H1 (cell line): ENCODE data around the gene USHBP1. TPM values are rescaled to one million over a fixed set of nuclear protein-coding genes. Genes with fewer than 3 reads are reported as not detected.
A peak's percentile ranks its signal among the peaks of the same experiment; 100 is the strongest.

Experiments used
- CHD1 ChIP-seq: IDR thresholded peaks from 2 replicates; pipeline ENCODE4 v1.6.1; 2012; ENCODE audit warnings: low read depth, low read length, improper control_type of control experiment
- CHD2 ChIP-seq: IDR thresholded peaks from 2 replicates; pipeline ENCODE4 v1.6.1; 2012; ENCODE audit warnings: low read length, improper control_type of control experiment
- CTCF ChIP-seq, 3 experiments: IDR thresholded peaks; 1 replicate in 2 of 3; 2 replicates in 1 of 3; pipeline versions ENCODE4 v1.5.1 to v1.6.1; 2011; ENCODE audit warnings: low read length in 3 of 3, mild to moderate bottlenecking in 3 of 3, inconsistent platforms in 2 of 3, low read depth in 1 of 3, moderate library complexity in 1 of 3; ENCODE audit not compliant: insufficient read depth in 1 of 3; ENCODE audit errors: control extremely low read depth in 1 of 3
- HDAC2 ChIP-seq, 2 experiments: fragments of 300-600 bp in 1 of 2; sonication (generic) in 1 of 2; IDR thresholded peaks; 2 replicates each; pipeline ENCODE4 v1.6.1; 2011 to 2012; ENCODE audit warnings: low read depth in 2 of 2, low read length in 2 of 2, mild to moderate bottlenecking in 2 of 2, moderate library complexity in 2 of 2, borderline replicate concordance in 1 of 2, inconsistent platforms in 1 of 2
- NRF1 ChIP-seq: IDR thresholded peaks from 2 replicates; pipeline ENCODE4 v1.6.1; 2011; ENCODE audit warnings: mild to moderate bottlenecking, low read depth, low read length, improper control_type of control experiment
- PHF8 ChIP-seq: fragments of 200-600 bp; sonication (generic); conservative IDR thresholded peaks from 2 replicates; pipeline ENCODE4 v1.7.1; 2012; ENCODE audit warnings: low read depth, mild to moderate bottlenecking, inconsistent platforms, low read length, moderate library complexity
- POLR2AphosphoS5 ChIP-seq: IDR thresholded peaks from 2 replicates; pipeline ENCODE4 v1.6.1; 2011; ENCODE audit warnings: low read depth, low read length
- RBBP5 ChIP-seq: IDR thresholded peaks from 2 replicates; pipeline ENCODE4 v1.7.1; 2012; ENCODE audit warnings: low read depth, mild to moderate bottlenecking, inconsistent platforms, low read length, moderate library complexity, borderline replicate concordance
- RXRA ChIP-seq: IDR thresholded peaks from 2 replicates; pipeline ENCODE4 v1.6.1; 2011; ENCODE audit warnings: low read depth, mild to moderate bottlenecking, low read length, moderate library complexity; ENCODE audit not compliant: insufficient read depth
- SAP30 ChIP-seq: fragments of 300-600 bp; sonication (generic); IDR thresholded peaks from 2 replicates; pipeline ENCODE4 v1.7.1; 2012; ENCODE audit warnings: low read length, moderate library complexity, mild to moderate bottlenecking, inconsistent platforms; ENCODE audit not compliant: insufficient read depth, insufficient replicate concordance
- SIX5 ChIP-seq: IDR thresholded peaks from 2 replicates; pipeline ENCODE4 v1.6.1; 2011; ENCODE audit warnings: mild to moderate bottlenecking, low read depth, low read length
- SRF ChIP-seq: IDR thresholded peaks from 2 replicates; pipeline ENCODE4 v1.6.1; 2011; ENCODE audit warnings: mild to moderate bottlenecking, low read depth, low read length, moderate library complexity
- TAF7 ChIP-seq: optimal IDR thresholded peaks from 2 replicates; pipeline ENCODE3; 2011; ENCODE audit warnings: low read depth, mild to moderate bottlenecking, inconsistent platforms, low read length, moderate library complexity, borderline replicate concordance
- TBP ChIP-seq: IDR thresholded peaks from 2 replicates; pipeline ENCODE4 v1.6.1; 2011; ENCODE audit warnings: low read depth, low read length, improper control_type of control experiment
- TCF12 ChIP-seq: IDR thresholded peaks from 2 replicates; pipeline ENCODE4 v1.6.1; 2011; ENCODE audit warnings: low read depth, mild to moderate bottlenecking, low read length
- TEAD4 ChIP-seq: IDR thresholded peaks from 2 replicates; pipeline ENCODE4 v1.6.1; 2012; ENCODE audit warnings: low read depth, low read length, inconsistent platforms, mixed read lengths
- YY1 ChIP-seq: IDR thresholded peaks from 2 replicates; pipeline ENCODE4 v1.6.1; 2011; ENCODE audit warnings: low read depth, mild to moderate bottlenecking, low read length
- ZNF274 ChIP-seq: IDR thresholded peaks from 2 replicates; pipeline ENCODE4 v1.7.0; 2012; ENCODE audit warnings: low read length, borderline replicate concordance; ENCODE audit errors: extremely low read depth
- polyA plus RNA-seq, 7 experiments: library from polyadenylated mRNA; depleted of rRNA in 3 of 7; stranded (reverse) in 5 of 7; unstranded in 2 of 7; fragments of >200 nt in 5 of 7; fragments of 200-250 nt in 2 of 7; gene quantifications; 1 replicate in 5 of 7; 2 replicates in 1 of 7; 4 replicates in 1 of 7; pipeline versions ENCODE4 v1.2.1 to v1.2.3, GENCODE V29; 2011 to 2013; ENCODE audit warnings: missing spikeins in 2 of 7, mixed read lengths in 2 of 7
- total RNA-seq: library from RNA; stranded (reverse); fragmentation: NEBNext Ultra II Directional; extraction: Animal tissue kit (Norgen Biotek cat#: 25700); gene quantifications from 2 replicates; pipeline ENCODE4 v1.2.1, GENCODE V29; 2021
- TF ChIP-seq, protein P1 (sequence below): IDR thresholded peaks from 2 replicates; pipeline ENCODE4 v1.6.1; 2012; ENCODE audit warnings: inconsistent platforms
- TF ChIP-seq, protein P2 (sequence below): IDR thresholded peaks from 2 replicates; pipeline ENCODE4 v1.6.1; 2012; ENCODE audit warnings: inconsistent platforms

The USHBP1 gene
- total and polyA plus RNA-seq, 2 of the 8 experiments (the other 6 are each of a cell fraction or from before 2014, with no cell fraction given): 5.0 to 7.5 TPM

DNA sequence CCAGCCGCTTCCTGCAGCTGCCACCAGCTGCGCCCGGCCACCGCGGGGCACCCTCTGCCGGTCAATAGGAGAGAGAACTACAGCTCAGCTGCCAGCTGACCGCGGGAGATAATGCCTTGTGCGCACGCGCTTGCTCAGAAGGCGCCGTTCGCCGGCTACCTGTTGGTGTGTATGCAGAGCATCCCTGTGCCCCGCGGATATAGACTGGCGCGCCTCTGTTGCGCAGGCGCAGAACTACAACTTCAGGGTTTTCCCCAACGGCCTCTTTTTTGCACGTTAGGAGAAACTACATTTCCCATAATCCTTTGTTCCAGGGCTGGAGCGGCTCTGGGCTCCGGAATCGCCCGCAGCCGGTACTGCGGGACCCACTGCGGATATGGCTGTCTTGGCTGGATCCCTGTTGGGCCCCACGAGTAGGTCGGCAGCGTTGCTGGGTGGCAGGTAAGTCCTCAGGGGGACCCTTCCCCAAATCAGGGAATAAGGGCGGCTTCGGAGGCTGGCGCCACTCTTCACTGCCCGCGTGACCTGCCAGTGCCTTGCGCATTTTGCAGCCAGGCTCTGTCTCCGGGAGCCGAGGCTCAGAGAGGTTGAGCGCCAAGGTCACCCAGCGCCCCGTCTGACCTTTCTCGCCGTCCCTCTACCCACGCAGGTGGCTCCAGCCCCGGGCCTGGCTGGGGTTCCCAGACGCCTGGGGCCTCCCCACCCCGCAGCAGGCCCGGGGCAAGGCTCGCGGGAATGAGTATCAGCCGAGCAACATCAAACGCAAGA is 41.2 kb upstream of the USHBP1 start, which contains the start of gene MRPL34 (continued):
- TF ChIP-seq HDAC2 (IDR thresholded peaks at IDR 0.05; ENCODE audit: borderline replicate concordance in 1 of 2, low read depth in 2 of 2, low read length in 2 of 2) (0 out of 4 replicates have a peak, but pooled peaks of 1 of the 2 experiments have one; percentile 60), YY1 (0 out of 2 replicates have a peak, but pooled peaks have one; percentile 76), POLR2AphosphoS5 (peak; percentile 88), TEAD4 (peak; percentile 6; the same call in 1 of the 2 replicates), SIX5 (peak; percentile 50), ZNF274 (no peak), RXRA (no peak), PHF8 (peak; percentile 61), TBP (peak; percentile 85), SAP30 (peak; percentile 74), NRF1 (peak; percentile 92), SRF (0 out of 2 replicates have a peak, but pooled peaks have one; percentile 30), CHD2 (peak; percentile 41; the same call in 1 of the 2 replicates), TCF12 (peak; percentile 94), RBBP5 (peak; percentile 26; the same call in 1 of the 2 replicates), TAF7 (peak; percentile 42), CTCF (IDR thresholded peaks at IDR 0.05; ENCODE audit: control extremely low read depth in 1 of 3, insufficient read depth in 1 of 3, low read depth in 1 of 3, low read length in 3 of 3) (peak; percentile 67 to 88 (median 81)), CHD1 (no peak)
- TF ChIP-seq, protein P1, sequence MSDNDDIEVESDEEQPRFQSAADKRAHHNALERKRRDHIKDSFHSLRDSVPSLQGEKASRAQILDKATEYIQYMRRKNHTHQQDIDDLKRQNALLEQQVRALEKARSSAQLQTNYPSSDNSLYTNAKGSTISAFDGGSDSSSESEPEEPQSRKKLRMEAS: peak; percentile 85
- TF ChIP-seq, protein P2, sequence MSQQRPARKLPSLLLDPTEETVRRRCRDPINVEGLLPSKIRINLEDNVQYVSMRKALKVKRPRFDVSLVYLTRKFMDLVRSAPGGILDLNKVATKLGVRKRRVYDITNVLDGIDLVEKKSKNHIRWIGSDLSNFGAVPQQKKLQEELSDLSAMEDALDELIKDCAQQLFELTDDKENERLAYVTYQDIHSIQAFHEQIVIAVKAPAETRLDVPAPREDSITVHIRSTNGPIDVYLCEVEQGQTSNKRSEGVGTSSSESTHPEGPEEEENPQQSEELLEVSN: peak; percentile 78; the same call in 1 of the 2 replicates
